ENCODE measurements around the gene NME4.

NME4 gene

GRCh38 chr16:363766-364490 is 33.1 kb upstream of the NME4 start:
- no peak for DNase-seq

GRCh38 chr16:364595-365491 is 32.2 kb upstream of the NME4 start:
- no peak for DNase-seq

- no peak for DNase-seq
Measured at GRCh38 chr16:366476-366875, 30.5 kb upstream of the NME4 start.

GRCh38 chr16:367333-367903 is 29.6 kb upstream of the NME4 start:
- DNase-seq: no peak

GRCh38 chr16:368388-369158 is 28.4 kb upstream of the NME4 start:
- DNase-seq: no peak

DNA sequence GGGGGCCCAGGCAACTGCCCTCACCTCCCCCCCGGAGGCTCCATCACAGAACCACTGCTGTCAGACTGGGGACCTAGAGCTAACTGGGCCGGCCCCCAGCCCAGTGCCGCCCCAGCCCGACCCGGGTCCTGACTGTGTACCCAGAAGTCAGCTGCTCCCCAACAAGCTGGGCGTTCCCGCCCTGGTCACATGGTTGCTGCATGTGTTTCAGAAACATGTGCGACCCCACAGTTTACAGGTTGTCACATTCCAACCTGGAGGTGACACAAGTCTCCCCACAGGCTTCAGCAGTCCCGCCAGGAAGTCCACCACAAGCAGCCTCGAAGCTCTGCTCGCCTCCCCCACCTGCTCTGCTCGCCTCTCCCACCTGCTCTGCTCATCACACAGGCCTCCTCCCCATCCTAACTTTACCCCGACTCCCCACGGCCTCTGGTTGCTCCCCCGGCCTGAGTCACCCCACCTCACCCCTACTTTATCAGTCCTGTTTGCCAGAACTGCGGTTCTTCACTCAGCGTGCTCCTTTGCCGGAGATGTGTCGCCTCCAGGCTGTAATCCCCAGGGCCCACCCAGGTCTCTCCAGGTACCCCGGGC is 27.6 kb upstream of the NME4 start:
- no peak for DNase-seq

GRCh38 chr16:369866-370436 is 27.0 kb upstream of the NME4 start:
- DNase-seq: no peak

DNA sequence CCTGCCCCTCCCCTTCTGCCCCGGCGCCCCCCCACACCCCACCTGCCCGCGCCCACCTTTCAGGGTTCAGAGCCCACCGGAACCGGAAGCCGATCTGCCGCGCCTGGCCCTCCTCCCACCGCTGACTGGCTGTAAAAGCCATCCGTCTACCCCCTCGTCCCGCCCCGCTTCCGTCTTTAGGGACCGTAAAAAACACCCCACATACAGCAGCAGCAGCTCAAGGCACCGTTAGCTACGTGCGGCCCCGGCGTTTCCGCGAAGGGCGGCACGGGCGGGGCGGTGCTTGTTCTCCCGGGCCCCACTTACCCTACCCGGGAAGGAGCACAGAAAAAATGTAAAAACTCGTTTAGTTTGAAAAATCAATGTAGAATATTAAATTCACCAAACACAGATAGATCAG is 26.6 kb upstream of the NME4 start, which contains the start of gene MRPL28:
Gene MRPL28, minus strand, starts transcription at position 96 of the 400 bp plus-strand sequence. CDS start 320 bp downstream, outside the sequence.
- peak; percentile 93 for DNase-seq

GRCh38 chr16:370979-371514 is 26.0 kb upstream of the NME4 start:
- DNase-seq: no peak

GRCh38 chr16:371515-372301 is 25.3 kb upstream of the NME4 start:
- DNase-seq: no peak

- DNase-seq: no peak
Measured at GRCh38 chr16:372302-372983, 24.6 kb upstream of the NME4 start.

- DNase-seq: no peak
Measured at GRCh38 chr16:373020-373598, 23.9 kb upstream of the NME4 start.

- DNase-seq: no peak
Measured at GRCh38 chr16:373848-374615, 23.0 kb upstream of the NME4 start.

- DNase-seq: no peak
Measured at GRCh38 chr16:374616-374926, 22.4 kb upstream of the NME4 start.

- DNase-seq: no peak
Measured at GRCh38 chr16:375212-375611, 21.8 kb upstream of the NME4 start.

DNA sequence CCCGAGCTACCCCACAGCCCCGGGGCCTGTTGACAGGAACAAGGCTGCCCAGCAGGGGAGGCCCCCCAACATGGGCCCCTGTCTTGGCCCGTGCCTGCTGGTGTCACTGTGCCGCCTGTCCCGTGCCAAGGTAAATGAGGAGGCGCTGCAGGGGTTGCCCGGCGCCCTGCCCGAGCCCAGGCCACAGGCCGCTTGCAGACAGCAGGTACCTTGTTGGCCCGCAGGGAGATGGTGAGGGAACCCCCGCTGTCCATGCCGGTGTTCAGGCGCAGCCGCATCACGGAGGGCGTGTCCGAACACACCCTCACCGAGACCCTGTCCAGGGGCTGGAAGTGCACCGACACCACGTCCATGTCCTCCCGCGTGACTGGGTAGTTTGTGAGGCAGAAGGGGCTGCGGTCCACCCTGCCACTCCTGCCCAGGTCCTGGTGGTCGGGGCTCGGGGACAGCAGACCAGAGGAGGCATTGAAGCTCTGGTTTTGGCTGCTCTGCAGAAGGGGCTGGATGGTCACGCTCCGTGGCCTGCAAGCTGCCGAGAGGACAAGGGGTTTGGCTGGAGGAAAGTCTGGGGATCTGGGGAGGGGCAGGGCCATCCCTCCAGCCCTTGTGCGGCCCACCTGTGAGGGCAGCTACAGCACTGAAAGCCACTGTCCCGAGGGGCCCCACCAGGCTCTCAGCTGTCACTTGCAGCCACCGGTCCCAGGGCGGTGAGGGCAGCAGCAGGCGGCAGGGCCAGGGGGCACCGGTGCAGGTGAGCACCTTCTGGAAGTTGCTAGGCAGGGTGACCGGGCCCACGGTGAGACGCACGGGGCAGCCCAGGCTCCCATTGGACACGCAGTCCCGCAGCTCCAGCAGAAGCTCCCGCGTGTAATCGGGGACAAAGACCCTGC is 20.8 kb upstream of the NME4 start:
- DNase-seq: no peak

DNA sequence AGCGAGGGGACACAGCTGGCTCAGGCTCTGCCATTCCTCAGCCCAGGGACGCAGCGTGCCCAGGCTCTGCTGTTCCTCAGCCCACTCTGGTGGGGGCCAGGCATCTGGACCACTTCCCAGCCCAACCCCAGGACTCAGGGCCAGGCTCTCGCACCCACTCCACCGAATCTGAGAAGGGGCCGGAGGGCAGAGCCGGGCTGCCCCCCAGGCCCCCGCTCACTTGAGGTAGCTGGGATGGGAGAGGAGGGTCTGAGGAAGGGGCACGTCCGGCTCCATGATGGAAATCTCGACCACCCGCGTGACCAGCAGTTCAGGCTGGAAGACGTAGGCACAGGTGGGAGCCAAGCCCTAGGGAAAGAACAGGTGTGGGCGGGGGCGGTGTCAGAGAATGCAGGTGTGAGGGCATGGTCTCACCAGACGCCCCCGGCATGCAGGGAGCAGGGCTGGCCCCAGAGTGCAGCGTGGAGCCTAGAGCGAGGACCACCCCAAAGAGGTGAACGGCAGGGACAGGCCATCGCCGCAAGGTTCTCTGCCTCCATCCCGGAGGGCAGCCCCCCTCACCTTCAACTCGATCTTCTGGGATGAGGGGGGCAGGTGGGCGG is 20.1 kb upstream of the NME4 start:
- DNase-seq: no peak

GRCh38 chr16:377419-377951 is 19.5 kb upstream of the NME4 start:
- no peak for DNase-seq
